NCI-H446 treated with DMSO at 0.1 percent for 48 hours (cell line): ENCODE results near the gene BLMH.
"Not testable (repeated sequence)": the region's sequence is repeated elsewhere in the genome, so short reads cannot be mapped to it uniquely, and the experiment has no call there.

Source experiments
- DNase-seq: peaks from one replicate; lab custom pipeline; 2025; lab: John Stamatoyannopoulos, UW

BLMH gene

GRCh38 chr17:30228011-30228410, 63.7 kb downstream of the BLMH start:
- no peak for DNase-seq

GRCh38 chr17:30226878-30227277, 64.9 kb downstream of the BLMH start:
- no peak for DNase-seq

- no peak for DNase-seq
These were observed 65.7 kb downstream of the BLMH start for GRCh38 chr17:30225919-30226553.

GRCh38 chr17:30225112-30225511, 66.6 kb downstream of the BLMH start:
- DNase-seq, result no peak

- DNase-seq, result no peak
These were observed 67.3 kb downstream of the BLMH start for GRCh38 chr17:30224419-30224960.

- DNase-seq, result no peak
These were observed 69.0 kb downstream of the BLMH start for GRCh38 chr17:30222721-30223175.

- no peak for DNase-seq
These were observed 69.5 kb downstream of the BLMH start for GRCh38 chr17:30222251-30222650.

GRCh38 chr17:30221346-30221745, 70.4 kb downstream of the BLMH start:
- DNase-seq, result no peak

- DNase-seq, result no peak
These were observed 71.3 kb downstream of the BLMH start for GRCh38 chr17:30220414-30220813.

- DNase-seq, result no peak
These were observed 71.9 kb downstream of the BLMH start for GRCh38 chr17:30219833-30220232.

GRCh38 chr17:30219315-30219714, 72.4 kb downstream of the BLMH start:
- no peak for DNase-seq

- no peak for DNase-seq
These were observed 72.9 kb downstream of the BLMH start for GRCh38 chr17:30218799-30219198.

- no peak for DNase-seq
These were observed 73.9 kb downstream of the BLMH start for GRCh38 chr17:30217746-30218245.

GRCh38 chr17:30217054-30217453, 74.7 kb downstream of the BLMH start:
- DNase-seq, result no peak

- DNase-seq, result no peak
These were observed 79.0 kb downstream of the BLMH start for GRCh38 chr17:30212750-30213149.

GRCh38 chr17:30211371-30211770, 80.4 kb downstream of the BLMH start:
- no peak for DNase-seq

GRCh38 chr17:30210901-30211300, 80.8 kb downstream of the BLMH start:
- DNase-seq, result no peak

- DNase-seq, result no peak
These were observed 81.4 kb downstream of the BLMH start for GRCh38 chr17:30210366-30210765.

GRCh38 chr17:30209930-30210329, 81.8 kb downstream of the BLMH start:
- DNase-seq, result no peak

GRCh38 chr17:30208214-30208613, 83.5 kb downstream of the BLMH start:
- DNase-seq, result no peak

GRCh38 chr17:30207655-30208054, 84.1 kb downstream of the BLMH start:
- DNase-seq, result no peak

- no peak for DNase-seq
These were observed 88.2 kb downstream of the BLMH start for GRCh38 chr17:30203471-30203981.

- not testable (repeated sequence) for DNase-seq
These were observed 91.1 kb downstream of the BLMH start for GRCh38 chr17:30200656-30201055.

- no peak for DNase-seq
These were observed 91.6 kb downstream of the BLMH start for GRCh38 chr17:30200106-30200505.
